Measurements from ENCODE around the gene RAPGEF5.

Gene RAPGEF5

DNA sequence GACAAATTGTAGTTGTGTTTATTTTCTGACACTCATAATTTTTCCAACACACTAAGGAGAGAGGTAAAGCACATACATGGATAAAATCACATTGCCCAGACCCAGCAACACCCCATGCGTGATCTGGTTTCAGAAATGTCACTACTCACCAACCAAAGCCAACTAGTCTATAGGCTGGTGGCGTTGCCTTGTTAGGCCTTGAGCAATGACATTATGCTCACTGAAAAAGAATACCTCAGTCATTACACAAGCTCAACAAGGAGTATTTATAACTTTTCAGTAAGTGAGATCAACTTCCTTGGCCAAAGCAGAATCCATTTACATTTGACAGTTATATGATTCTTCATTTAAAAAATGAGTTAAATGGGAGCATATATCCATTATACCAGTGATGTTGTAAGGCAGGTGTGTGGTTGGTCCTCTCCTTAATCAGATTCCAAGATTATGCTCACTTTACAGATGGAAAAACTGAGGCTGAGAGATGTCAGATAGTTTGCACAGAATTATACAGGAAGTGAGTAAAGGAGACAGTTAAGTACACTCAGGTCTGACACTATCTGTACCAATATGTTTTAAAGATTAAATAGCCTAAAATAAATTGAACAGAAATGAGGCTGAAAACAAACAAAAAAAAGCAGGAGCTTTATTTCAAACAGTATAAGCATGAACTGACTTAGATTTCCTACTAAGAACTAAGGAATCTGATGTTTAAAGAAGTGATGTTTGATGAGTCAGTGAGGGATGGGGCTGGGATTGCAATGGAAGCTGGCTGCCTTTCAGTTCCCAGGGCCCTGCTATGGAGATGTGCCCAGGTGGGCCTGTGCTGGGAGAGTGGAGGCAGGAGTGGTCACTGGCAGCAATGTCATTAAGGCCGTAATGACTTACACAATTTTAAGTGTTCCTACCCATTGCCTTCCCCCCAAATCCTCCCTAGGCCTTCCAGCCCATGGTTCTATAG, 118.3 kb downstream of the RAPGEF5 start:
- POLR2A ChIA-PET: no interaction called here
- CTCF ChIA-PET: no interaction called here
- no peak for DNase-seq (ENCODE audit: extremely low spot score)
- TF ChIP-seq, protein P1, sequence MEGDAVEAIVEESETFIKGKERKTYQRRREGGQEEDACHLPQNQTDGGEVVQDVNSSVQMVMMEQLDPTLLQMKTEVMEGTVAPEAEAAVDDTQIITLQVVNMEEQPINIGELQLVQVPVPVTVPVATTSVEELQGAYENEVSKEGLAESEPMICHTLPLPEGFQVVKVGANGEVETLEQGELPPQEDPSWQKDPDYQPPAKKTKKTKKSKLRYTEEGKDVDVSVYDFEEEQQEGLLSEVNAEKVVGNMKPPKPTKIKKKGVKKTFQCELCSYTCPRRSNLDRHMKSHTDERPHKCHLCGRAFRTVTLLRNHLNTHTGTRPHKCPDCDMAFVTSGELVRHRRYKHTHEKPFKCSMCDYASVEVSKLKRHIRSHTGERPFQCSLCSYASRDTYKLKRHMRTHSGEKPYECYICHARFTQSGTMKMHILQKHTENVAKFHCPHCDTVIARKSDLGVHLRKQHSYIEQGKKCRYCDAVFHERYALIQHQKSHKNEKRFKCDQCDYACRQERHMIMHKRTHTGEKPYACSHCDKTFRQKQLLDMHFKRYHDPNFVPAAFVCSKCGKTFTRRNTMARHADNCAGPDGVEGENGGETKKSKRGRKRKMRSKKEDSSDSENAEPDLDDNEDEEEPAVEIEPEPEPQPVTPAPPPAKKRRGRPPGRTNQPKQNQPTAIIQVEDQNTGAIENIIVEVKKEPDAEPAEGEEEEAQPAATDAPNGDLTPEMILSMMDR (IDR thresholded peaks at IDR 0.05; ENCODE audit: control extremely low read depth, extremely low read depth, low read depth, missing control alignments): no peak

DNA sequence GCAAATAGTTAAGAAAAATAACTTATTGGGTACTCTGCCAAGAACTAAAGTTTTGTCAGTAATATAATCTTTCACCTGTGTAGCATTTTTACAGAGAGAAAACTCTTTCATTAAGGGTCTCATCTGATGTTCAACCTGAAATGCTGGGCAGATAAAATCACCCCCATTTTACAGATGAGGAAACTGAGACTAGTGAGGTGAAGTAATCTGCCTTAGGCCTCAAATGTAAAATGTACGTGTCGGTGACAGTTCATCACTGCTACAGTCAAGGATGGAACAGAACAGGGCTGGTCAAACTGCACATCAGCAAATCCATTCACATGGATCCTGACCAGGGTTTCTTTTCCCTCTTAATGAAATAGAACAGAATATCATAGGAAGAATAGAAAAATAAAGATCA, 121.8 kb downstream of the RAPGEF5 start:
- TF ChIP-seq, protein P1 (IDR thresholded peaks at IDR 0.05; ENCODE audit: control extremely low read depth, extremely low read depth, low read depth, missing control alignments): no peak
- ChIA-PET POLR2A (no interaction called here), CTCF (no interaction called here)
- DNase-seq (ENCODE audit: extremely low spot score): no peak

DNA sequence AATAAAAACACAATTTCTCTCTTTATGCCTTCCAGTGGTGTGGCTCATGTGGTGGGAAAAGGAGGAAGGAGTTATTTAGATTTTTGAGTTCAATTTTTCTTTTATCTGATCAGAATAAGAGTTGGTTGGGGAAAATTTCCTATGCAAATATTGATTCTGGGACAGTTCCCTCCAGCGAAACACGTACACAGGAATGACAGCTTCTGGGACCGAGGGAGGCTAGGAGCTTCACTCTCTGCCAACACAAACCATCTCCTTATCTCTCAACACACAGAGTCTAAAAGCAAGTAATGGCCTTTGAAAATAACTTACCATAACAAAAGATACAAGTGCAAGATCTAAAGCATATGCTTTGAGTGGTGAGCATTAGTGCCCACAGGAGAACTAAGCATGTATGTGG, 122.7 kb downstream of the RAPGEF5 start:
- POLR2A ChIA-PET: no interaction called here
- no peak for DNase-seq (ENCODE audit: extremely low spot score)
- TF ChIP-seq, protein P1 (IDR thresholded peaks at IDR 0.05; ENCODE audit: control extremely low read depth, extremely low read depth, low read depth, missing control alignments): no peak
- CTCF ChIA-PET: no interaction called here

DNA sequence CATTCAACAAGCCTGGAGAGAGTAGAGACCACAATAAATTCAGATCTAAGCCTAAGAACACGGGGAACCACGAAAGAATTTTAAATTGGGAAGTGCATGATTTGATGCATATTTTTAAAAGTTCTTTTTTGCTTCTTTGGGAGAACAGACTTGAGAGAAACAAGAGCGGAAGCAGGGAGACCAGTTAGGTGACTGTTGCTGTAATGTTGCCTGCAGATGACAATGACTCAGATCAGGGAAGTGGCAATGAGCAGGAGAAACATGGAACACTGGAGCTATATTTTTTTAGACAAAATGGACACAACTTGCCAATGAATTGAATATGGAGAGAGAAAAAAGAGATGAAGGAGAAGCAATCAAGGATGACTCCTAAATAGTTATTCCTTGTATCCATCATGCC, 125.1 kb downstream of the RAPGEF5 start:
- DNase-seq (ENCODE audit: extremely low spot score): no peak
- TF ChIP-seq, protein P1 (IDR thresholded peaks at IDR 0.05; ENCODE audit: control extremely low read depth, extremely low read depth, low read depth, missing control alignments): no peak
- CTCF ChIA-PET: interaction anchor here (0.9 to 1.6 kb wide), 2 partner anchors 9 to 43 kb away, joined by 3 read pairs; no protein-coding TSS in a partner anchor
- POLR2A ChIA-PET: no interaction called here

DNA sequence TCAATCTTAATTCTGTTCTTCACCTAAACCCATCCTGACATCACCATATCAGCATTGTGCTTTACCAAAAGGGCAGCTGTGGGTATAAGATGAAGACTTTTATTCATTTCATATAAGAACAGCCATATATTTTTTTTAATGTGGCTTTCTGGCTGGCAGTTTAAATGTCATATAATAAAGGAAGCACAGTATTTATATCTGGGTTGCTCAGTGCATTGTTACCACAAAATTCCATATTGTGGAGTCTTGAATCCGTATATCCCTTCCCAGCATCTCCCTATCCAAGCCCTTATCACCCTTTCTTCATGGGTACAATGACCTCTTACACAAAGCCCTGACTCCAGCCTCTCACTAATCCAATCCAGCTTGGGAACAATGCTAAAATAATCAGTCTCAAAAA, 125.8 kb downstream of the RAPGEF5 start:
- POLR2A ChIA-PET: no interaction called here
- CTCF ChIA-PET: interaction anchor here (1.6 kb wide), 1 partner anchor 9 kb away, joined by 3 read pairs; no protein-coding TSS in a partner anchor
- no peak for DNase-seq (ENCODE audit: extremely low spot score)
- TF ChIP-seq, protein P1 (IDR thresholded peaks at IDR 0.05; ENCODE audit: control extremely low read depth, extremely low read depth, low read depth, missing control alignments): no peak

DNA sequence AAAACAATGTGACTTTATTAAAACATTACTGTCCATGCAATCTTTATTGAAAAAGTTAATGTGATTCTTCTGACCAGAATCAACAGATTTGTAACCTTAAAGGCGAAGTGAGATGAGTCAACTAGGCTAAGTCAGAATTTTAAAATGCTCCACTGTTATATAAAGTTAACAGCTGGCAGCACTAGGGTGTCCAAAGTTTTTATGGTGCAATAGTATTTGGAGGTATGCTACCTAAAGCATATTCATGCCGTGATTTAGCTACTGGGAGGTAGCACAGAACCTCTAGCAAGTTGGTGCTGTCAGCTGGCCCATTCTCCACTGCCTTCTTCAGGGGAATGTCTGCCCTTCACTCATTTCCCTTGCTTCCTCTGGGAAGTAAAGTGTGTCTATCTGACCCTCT, 126.7 kb downstream of the RAPGEF5 start:
- CTCF ChIA-PET: no interaction called here
- TF ChIP-seq, protein P1 (IDR thresholded peaks at IDR 0.05; ENCODE audit: control extremely low read depth, extremely low read depth, low read depth, missing control alignments): no peak
- POLR2A ChIA-PET: no interaction called here
- no peak for DNase-seq (ENCODE audit: extremely low spot score)
